NCI-H2196 treated with DMSO at 0.1 percent for 48 hours (cell line): ENCODE data around the gene CADM2.

Source experiments
- DNase-seq: peaks from one replicate; lab custom pipeline; 2025; ENCODE audit not compliant: unreplicated experiment; lab: John Stamatoyannopoulos, UW

CADM2 gene

DNA sequence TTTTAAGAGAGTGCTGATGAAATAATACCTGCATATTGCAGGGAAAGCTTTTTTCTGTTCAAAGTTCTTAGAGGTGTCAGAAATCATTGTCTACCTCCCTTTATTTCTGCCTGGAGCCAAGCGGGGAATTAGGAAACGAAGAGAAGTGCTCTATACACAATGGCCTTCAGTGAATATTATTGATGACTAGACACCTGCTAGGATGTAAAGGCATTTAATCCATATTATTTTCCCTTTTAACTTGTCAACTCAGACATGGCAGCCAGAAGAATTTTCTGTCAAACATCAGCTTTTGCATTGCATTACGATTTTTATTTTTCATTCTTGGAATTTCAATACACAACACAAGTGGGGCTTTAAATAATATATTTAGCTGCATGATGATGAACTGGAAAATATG is 24.7 kb downstream of the CADM2 start:
- DNase-seq, result no peak

DNA sequence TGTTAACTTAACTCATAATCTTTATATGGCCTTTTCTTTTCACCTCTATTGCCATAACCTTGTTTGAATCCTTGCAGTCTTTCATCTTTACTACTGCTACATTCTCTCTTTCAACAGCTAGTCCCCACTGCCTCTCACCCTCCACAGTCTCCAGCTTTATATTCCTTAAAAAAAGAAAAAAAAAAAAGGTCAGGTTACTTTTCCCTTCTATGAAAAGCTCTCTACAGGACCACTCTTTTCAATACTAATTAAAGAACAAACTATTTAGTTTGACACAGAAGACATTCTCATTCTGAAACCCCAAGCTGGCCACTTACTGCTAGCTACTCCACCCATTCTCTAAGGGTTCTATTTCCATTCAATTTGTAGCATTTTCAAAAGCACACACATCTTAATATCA is 25.6 kb downstream of the CADM2 start:
- no peak for DNase-seq

DNA sequence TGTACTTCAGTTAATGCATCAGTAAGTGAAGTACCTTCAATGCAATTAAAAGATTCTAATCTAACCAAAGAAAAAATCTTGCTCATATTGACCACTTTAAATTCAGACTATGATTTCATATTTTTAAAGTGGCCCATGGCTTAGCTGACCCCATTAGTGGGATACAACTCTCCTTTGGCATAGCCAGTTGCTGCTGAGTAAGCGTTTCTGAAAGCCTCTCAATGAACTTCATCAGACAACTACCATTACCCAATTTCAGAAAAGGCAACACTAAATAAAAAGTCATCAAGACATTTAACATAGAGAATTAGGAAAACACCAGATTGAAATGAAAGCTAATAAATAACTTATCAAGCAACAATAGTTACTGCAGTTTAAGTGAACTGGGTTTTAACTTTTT is 27.0 kb downstream of the CADM2 start:
- DNase-seq, result no peak

DNA sequence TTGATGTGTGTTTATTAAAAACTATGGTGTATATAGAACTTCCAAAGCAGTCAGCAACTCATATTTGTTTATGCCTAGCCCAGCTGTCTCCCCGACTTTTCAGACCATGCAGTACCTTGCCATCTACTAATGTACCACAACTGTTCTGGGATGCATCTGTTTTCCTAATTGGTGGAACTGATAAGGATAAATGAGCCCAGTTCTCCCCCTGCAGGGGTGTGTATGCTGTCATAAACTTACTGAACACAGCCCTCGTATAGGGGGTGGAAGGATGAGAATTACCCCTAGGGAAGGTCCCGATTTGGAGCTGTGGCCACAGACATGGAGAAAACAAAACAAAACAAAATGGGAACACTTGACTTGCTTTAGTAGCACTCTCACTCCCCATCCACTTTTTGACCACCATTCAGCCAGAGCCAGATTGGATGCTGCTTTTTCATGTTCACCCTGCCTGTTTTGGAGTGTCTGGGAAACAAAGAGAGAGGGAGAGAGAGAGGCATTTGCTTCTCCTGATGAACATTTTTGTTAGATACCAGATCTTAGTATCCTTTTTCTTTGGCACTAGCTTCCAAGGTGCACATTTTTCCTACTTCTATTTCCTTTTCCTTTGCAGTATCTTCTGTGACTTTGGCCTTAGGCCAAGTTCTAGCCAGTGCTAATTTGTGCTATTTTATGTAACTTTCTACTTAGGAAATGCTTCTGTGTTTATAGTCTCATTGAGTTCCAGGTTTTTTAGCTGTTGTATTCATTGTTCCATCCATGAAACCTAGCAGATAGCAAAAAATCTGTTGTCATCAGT is 29.1 kb downstream of the CADM2 start:
- no peak for DNase-seq

DNA sequence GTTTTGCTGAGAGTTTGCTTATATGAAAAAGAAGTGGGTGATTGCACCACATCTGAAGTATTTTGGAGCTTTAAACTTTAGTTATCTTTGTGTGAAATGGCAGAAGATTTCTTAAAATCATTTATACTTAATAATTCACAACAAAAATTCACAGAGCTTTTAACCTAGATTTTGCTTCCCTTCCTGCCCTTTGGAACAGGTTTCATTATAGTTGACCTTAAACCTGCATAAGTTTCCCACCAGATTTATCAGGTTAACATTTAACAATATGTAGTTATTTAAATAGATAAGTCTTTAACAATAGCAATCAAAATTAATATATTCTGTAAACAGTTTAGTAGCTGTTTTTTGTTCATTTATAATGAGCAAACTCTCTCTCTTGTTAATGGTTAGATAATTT is 30.3 kb downstream of the CADM2 start:
- DNase-seq, result no peak

DNA sequence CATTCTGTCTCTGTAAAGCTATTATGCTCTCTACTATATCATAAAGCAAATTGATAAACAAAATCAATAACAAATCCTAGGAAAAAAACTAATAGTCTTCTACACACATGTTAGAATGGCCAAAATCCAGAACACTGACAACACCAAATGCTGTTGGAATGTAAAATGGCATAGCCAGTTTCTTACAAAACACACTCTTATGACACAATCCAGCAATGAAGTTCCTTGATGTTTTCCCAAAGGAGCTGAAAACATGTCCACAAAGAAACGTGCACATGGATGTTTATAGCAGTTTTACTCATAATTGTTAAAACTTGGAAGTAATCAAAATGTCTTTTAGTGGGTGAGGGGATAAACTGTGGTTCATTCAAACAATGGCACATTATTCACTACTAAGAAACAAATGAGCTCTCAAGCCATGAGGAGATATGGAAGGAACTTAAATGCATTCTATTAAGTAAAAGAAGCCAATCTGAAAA is 32.7 kb downstream of the CADM2 start:
- DNase-seq, result no peak

DNA sequence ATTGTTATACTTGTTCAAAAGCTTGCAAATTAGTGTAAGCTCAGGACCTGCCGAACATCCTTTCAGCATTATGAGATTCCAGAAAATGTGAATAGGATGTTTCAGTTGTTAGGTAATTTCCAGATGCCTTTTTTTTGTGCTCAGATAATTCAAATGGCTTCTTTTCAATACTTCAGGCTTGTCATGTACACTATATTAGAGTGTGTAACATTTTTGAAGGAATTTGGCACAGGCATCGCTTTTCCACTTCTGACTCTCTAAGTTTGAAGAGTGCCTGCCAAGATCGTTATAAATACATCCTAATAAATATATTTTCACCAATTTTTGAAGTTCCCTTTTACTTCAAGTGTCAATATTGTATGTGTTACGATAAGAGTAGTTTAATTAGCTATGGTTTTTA is 35.2 kb downstream of the CADM2 start:
- DNase-seq, result no peak

DNA sequence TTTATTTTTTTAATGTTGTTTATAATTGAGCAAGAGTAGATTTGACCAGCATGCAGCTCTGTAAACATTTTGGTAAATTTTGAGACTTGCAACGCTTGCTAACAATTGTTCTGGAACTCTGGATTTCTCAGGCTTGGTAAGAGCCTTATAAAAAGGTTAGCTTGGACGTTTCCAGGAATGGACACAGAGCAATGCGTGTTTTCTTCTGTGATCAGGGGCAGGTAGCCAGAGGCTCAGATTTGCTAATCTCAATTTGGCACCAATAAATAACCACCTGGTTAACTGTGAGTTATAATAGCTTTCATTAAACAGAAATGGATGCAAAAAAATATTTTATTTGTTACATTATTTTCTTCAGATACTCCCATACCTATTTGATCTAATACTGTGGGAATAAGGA is 39.8 kb downstream of the CADM2 start:
- no peak for DNase-seq

DNA sequence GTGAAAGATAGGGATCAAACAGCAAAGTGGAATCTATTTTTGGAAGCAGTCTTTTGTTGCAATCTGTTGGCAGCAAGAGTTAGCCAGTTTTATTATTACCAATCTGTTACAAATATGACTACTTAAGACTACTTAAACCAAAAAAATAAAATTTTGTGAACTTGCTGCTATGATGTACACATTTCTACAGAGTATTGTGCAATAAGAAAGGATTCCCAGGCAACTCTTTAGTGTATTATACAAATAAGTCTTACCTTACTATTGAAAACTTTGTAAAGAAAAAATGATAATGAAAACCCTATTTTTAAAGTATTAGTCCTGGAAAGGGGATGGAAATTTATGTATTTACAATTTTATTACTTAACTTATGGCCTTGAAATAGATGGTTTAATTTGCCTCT is 44.7 kb downstream of the CADM2 start:
- no peak for DNase-seq

DNA sequence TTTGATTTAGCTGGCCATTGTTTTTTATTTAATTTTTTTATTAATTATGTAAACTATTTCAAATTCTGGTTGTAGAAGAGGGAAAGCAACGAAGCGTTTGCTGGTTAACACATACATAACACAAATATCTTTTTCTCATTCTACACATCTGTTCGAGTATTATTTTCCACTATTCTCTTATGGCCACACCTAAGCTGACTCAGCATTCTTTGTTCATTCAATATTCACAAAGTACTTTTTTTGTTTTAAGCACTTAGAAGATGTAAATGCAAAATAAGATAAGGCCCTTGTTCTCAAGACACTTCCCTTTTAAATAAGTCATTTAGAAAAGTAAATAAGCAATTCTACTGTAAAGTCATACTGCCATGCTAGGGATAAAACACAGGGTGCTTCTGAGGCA is 45.4 kb downstream of the CADM2 start:
- no peak for DNase-seq

DNA sequence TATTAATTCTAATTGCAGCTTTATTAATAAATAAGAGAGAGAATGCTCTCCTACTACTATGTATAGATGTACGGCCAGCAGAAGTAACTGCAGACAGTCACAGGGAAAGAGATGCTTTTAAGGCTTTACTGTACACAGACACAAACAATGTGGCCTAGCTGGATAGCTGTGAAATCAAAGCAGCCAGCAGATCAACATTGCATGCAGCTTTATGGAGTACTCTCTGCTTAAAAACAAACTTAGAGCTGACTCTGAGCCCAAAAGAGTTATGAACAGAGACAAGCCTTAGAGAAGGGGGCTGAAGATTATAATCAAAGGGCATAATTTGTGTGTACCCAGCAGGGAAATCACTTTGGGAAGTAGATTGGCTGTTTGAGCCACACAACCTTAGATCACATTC is 47.2 kb downstream of the CADM2 start:
- DNase-seq, result no peak

DNA sequence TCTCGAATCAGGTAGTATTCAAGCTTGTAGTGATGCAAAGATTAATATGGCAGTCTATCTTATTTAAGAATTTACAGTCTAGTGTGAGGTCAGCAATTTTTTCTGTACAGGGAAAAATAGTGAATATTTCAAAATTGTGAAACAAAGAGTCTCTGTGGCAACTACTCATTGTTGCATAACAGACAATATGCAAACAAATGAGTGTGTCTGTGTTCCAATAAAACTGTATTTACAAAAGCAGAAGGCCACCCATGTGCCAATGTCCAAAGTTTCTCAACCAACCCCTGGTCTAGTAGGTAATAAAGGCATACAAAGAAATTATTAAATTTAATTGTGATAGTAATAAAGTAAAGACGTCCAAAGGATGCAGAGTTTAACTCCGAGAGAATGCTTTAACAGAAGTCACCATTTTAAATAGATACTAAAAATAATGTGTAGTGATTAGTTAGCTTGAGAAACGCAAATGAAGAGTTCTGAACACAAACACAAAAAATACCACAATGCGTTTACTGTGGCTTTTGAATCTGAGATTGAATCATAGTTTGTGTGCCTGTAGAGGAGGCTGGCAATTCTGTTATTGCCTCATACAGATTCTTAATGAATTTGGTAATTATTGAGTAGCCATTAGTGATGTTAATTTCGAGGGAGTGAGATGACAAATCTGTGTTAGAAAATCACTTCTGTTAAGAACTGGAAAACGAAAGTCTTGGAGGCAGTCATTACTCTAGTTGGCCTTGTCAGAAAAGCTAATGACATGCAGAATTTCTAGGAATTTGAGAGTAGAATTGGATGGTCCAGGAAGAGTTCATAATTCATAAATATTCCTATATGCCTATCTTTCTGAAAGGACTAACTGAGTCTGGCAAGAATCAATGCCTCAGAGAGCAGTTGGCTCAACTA is 48.7 kb downstream of the CADM2 start:
- DNase-seq, result no peak

DNA sequence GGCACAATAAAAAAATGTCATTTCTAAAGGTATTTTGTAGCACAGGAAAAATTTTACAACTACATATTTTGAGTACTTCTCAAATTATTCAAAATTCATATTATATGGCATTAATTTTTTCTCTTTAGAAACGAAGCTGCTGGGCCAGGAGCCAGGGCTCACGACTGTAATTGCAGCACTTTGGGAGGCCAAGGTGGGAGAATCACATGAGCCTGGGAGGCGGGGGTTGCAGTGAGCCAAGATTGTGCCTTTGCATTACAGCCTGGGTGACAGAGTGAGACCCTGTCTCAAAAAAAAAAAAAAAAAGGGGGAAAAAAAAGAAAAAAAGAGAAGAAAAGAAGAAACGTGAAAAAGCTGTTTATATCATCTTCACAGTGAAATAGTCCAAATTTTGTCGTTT is 62.0 kb downstream of the CADM2 start:
- no peak for DNase-seq

DNA sequence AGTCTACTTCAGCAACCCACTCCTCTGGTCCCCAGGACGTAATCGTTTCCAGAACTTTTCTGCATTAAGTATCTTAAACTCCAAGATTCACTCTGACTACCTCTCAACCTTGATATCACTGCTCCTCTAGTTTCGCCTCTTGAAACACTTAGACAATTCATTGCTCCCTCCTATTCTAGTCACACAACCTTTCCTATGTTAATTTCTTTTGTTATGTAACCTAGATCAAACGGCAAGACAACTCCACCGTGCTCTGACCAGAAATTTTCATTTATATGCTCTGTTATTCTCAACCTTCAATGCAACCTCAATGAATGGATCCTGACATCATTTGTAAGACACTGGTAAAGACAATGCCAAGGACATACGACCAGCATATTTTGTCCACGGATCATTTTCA is 71.3 kb downstream of the CADM2 start:
- no peak for DNase-seq

DNA sequence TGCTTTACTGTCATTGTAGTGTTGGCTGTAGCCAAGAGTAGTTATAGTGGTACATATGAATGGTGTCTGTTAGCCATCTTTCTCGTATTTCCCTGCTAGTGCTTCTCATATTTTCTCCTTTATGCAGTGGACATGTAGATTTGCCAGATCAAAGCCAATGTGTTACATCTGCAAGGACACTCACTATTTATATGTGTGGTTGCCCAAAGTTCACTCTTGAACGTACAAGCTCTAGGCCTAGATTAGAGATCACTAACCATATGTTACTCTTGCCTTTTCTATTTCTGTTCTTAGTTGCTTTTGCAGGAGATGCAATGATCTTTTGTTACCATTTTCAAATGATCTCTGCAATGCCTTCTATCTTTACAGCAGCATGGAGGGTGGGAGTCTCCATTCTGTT is 78.4 kb downstream of the CADM2 start:
- DNase-seq, result no peak

DNA sequence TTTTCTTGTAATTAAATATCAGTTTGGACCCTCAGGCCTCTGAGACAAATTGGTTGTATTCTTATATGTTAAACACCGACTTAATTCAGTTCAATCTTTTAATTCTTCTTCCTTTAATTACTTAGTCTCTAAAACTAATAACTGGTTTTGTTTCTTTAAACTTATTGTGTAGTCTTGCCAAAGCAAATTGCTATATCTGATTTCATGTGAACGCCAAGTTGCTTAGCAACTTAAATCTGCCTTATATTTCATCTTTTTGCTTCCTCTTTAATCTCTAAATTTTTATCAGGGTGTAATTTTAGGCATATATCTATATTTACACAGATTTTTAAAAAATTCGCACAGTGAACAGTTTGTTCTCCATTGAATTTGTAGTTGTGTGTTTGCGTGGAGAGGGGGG is 82.2 kb downstream of the CADM2 start:
- no peak for DNase-seq

DNA sequence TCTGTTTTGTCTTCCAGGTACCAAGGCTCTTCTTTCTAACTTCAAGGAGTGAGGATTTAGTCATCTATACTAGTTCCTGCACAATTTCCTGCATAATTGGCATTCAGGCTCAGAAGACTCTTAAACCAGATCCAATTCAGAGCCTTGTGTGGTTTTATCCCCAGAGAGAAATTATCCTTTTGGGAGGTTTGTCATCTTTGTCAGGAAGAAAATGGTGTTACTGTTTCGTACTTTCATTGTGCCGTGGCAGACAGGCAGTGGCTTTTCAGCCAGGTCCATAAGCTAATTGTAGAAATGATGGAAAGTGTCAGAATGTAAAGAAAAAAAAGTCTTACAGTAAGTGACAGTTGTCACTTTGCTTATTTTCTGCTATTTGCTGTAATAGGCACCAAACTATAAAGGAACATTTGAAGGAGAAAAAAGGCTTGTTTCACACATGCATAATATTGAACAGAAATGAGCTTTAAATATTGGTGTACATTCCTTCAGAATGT is 82.8 kb downstream of the CADM2 start:
- DNase-seq, result no peak

DNA sequence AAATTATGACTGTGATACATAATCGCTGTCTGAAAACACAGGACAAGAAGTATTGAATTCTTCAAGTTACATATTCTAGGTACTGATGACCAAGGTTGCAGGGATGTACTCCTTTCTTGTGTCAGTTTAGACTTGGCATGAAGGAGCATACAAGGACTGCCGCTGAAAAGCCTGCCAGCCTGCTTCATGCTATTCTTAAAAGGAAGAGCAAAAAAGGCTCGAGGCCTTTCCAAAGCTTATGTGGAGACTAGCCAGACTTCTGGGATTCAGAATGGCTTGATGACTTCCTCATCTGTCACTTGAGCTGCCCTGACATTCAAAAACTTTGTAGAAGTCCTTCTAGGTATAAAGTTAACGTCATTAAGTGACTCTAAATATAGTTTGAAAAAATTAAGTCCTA is 92.0 kb downstream of the CADM2 start:
- no peak for DNase-seq

DNA sequence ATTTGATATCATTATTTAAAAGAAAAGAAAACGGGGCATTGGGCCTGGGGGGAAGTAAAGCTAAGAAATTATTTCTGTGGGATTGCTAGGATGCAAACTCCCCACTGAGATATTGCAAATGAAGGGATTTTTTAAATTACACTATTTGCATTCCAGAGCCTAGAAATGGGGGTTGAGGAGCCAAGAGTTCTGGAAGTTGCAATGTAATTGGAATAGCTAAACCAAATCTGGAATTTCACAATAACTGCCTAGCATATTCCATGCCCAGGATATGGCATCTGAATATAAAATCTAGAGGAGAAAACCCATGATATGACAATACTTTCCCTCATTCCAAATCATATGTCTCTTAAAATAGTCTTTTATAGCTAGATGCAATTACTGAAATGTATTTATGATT is 93.0 kb downstream of the CADM2 start:
- DNase-seq, result no peak

DNA sequence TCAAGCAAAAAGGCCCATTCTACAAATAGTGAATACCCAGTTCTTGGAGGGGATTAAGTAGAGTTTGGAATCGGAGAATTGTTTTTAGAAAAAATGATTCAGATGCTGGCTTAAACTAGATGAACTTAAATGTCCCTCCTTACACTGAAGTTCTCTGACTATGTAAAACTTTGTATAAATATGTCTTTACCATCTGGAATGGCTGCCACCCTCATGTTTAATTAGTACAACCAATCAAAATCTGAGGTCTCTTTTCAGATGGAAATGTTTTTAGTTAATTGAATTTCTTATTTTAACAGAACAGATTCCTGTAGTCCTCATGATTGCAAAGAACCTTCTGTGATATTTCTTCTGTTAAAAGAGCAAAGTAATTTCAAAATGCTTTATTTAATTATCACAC is 94.8 kb downstream of the CADM2 start:
- no peak for DNase-seq

DNA sequence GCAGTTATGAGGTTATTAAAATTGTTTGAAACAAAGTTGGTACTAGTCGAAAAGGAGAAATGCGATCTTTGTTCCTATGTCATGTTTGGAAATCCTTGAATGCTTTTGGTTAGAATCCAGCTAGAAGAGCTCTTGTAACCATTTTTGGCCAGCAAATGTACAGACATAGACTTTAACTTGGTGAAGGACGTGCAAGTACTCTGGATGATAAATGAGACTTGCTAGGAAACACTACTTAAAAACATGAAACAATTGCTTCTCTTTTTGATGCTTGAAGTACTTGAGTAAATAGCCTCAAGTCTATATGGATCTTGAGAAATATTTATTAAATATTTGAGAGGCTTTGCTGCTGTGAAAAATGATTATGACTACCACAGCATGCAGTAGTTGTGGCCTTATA is 95.8 kb downstream of the CADM2 start:
- no peak for DNase-seq

DNA sequence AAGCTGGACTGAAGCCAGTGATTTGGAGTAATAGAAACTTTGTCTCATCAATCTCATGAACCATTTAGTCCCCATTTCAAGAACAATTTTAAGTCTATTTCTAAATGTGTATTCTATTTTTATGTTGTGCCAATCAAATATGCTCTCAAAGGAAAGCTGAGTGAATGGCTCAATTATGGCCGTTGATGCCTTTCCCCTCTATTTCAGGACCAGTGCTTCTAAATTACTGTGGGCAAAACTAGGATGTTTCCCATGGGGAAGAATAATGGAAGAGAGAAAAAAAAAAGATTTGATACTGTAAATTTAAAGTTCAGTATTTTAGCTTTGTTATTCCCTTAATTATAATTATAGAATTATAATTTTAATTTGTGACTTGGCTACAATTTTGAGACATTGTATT is 110.1 kb downstream of the CADM2 start:
- DNase-seq, result no peak
